Neural progenitor cell (in vitro differentiated cells): Measurements from ENCODE around the gene PCNX2.

Experiments used
- EZH2phosphoT487 ChIP-seq: fragments of 200-600 bp; sonication (generic); IDR thresholded peaks from 2 replicates; pipeline ENCODE4 v1.6.1; 2017; ENCODE audit warnings: antibody characterized with exemption
- TF ChIP-seq, protein P1 (sequence below): fragments of 200-600 bp; sonication (generic); IDR thresholded peaks from 2 replicates; pipeline ENCODE4 v1.5.1; 2017; ENCODE audit warnings: antibody characterized with exemption, mild to moderate bottlenecking

DNA sequence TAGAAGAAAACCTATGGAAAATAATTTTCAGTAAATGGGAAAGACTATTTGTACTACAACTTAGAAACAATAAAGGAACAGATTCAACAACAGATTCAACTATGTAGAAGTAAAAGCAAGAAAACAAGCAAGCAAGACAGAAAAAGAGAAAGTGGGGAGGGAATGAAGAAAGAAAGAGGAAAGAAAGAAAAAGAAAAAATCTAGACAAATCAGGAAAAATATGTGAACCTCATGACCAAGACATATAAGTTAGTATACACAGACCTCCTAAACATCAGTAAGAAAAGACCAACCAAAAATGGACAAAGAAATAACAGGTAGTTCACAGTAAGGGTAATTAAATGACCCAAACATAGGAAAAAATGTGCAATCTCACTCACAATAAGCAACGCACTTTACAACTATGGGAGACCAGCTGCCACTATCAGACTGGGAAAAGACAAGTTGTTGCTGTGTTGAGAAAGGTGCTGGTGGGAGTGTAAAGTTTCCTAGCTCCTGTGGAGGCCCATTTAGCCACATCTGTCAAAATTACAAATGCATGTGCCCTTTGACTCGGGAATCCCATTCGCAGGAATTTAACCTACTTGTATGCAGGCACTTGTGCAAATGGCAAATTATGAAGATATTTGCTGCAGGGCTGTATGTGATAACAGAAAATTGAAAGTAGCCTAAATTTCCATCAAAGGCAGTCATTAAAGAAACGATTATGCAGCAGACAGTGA lies 18.1 kb upstream of the PCNX2 start:
- TF ChIP-seq, protein P1, sequence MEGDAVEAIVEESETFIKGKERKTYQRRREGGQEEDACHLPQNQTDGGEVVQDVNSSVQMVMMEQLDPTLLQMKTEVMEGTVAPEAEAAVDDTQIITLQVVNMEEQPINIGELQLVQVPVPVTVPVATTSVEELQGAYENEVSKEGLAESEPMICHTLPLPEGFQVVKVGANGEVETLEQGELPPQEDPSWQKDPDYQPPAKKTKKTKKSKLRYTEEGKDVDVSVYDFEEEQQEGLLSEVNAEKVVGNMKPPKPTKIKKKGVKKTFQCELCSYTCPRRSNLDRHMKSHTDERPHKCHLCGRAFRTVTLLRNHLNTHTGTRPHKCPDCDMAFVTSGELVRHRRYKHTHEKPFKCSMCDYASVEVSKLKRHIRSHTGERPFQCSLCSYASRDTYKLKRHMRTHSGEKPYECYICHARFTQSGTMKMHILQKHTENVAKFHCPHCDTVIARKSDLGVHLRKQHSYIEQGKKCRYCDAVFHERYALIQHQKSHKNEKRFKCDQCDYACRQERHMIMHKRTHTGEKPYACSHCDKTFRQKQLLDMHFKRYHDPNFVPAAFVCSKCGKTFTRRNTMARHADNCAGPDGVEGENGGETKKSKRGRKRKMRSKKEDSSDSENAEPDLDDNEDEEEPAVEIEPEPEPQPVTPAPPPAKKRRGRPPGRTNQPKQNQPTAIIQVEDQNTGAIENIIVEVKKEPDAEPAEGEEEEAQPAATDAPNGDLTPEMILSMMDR: no peak
- no peak for TF ChIP-seq EZH2phosphoT487
